Measurements from ENCODE around the gene FSTL1.

DNA sequence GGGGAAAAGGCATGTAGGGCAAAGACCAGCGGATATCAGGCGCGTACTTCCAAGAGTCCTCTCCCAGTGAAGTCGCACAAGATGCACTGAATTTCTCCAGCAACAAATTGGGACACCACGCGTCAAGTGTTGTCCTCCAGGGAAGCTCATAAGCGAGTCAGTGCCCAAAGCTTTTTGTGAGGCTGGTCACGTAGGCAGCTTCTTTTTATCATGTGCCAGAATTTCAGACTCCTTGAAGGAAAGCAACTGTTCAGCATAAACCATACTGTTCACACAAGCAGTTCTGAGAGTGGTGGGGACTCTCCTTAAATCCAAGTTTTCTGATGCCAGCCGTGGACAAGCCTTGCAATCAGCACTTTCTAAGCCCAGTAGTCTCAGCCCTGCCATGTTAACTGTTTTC is 10.1 kb upstream of the FSTL1 start:
- TF ChIP-seq CTCF (IDR thresholded peaks at IDR 0.05): no peak
- no peak for TF ChIP-seq POLR2A (IDR thresholded peaks at IDR 0.05)
